H1 (cell line): Measurements from ENCODE around the gene COX7A1. TPM values are rescaled to one million over a fixed set of nuclear protein-coding genes. Genes with fewer than 3 reads are reported as not detected.

Experiments
- CTCF ChIA-PET: fragments of 300-600 bp; sonication (Branson Sonifier 250); formaldehyde crosslinking; loops from one replicate; lab custom pipeline; 2021; ENCODE audit not compliant: partially characterized antibody; lab: Charles Lee
- POLR2A ChIA-PET: fragments of 300-600 bp; sonication (Branson Sonifier 250); formaldehyde crosslinking; loops from one replicate; lab custom pipeline; 2021; ENCODE audit warnings: inconsistent platforms; ENCODE audit not compliant: partially characterized antibody; lab: Charles Lee
- DNase-seq, 2 experiments: peaks; one replicate each; pipeline versions ENCODE4 v3.0.0 to v3.0.0-alpha.2; 2010 to 2022; ENCODE audit warnings: low spot score in 2 of 2, low read depth in 1 of 2, mixed read lengths in 1 of 2
- FAIRE-seq: peaks from 2 replicates; lab custom pipeline; 2011; peaks lifted over from hg19 to GRCh38; lab: Jason Lieb, UNC
- H2AFZ ChIP-seq: 2 replicates; pipeline ENCODE4 v1.8.1; 2012; ENCODE audit warnings: low read length, inconsistent platforms
- H2AK5ac ChIP-seq: 2 replicates; pipeline ENCODE4 v1.6.1; 2013; ENCODE audit warnings: low read depth, low read length
- H2BK120ac ChIP-seq: replicated peaks from 2 replicates; pipeline ENCODE3; 2013; ENCODE audit warnings: low read depth, low read length, inconsistent platforms
- H2BK12ac ChIP-seq: 2 replicates; pipeline ENCODE4 v1.6.1; 2013; ENCODE audit warnings: low read depth, low read length
- H2BK15ac ChIP-seq: 2 replicates; pipeline ENCODE4 v1.6.1; 2013; ENCODE audit warnings: low read length
- H2BK20ac ChIP-seq: 2 replicates; pipeline ENCODE4 v1.6.1; 2013; ENCODE audit warnings: low read length
- H2BK5ac ChIP-seq: 2 replicates; pipeline ENCODE4 v1.6.1; 2013; ENCODE audit warnings: low read depth, low read length
- H3K14ac ChIP-seq: 2 replicates; pipeline ENCODE4 v1.6.1; 2013; ENCODE audit warnings: inconsistent platforms; ENCODE audit not compliant: insufficient read length
- H3K18ac ChIP-seq: 2 replicates; pipeline ENCODE4 v1.6.1; 2013; ENCODE audit warnings: low read length; ENCODE audit errors: extremely low read depth
- H3K23ac ChIP-seq: 2 replicates; pipeline ENCODE4 v1.6.1; 2013; ENCODE audit warnings: inconsistent platforms; ENCODE audit not compliant: insufficient read length
- H3K23me2 ChIP-seq: 2 replicates; pipeline ENCODE4 v1.6.1; 2013; ENCODE audit warnings: low read depth, low read length
- H3K27ac ChIP-seq: 2 replicates; pipeline ENCODE4 v1.6.1; 2011; ENCODE audit warnings: low read depth, low read length, inconsistent platforms
- H3K27me3 ChIP-seq, 4 experiments: replicated peaks in 1 of 4; 1 replicate in 1 of 4; 2 replicates in 3 of 4; pipeline versions ENCODE4 v1.6.1 to v1.8.1; 2011 to 2013; ENCODE audit warnings: low read length in 3 of 4, mild to moderate bottlenecking in 3 of 4, inconsistent platforms in 2 of 4, mixed read lengths in 2 of 4, moderate library complexity in 1 of 4; ENCODE audit not compliant: control insufficient read depth in 3 of 4, insufficient read depth in 3 of 4; ENCODE audit errors: extremely low read depth in 1 of 4
- H3K36me3 ChIP-seq, 4 experiments: 2 replicates each; pipeline versions ENCODE4 v1.6.1 to v1.8.1; 2011 to 2013; ENCODE audit warnings: mild to moderate bottlenecking in 4 of 4, low read length in 3 of 4, moderate library complexity in 2 of 4, control low read depth in 1 of 4, inconsistent platforms in 1 of 4; ENCODE audit not compliant: insufficient read depth in 4 of 4, control insufficient read depth in 2 of 4
- H3K4ac ChIP-seq: replicated peaks from 2 replicates; pipeline ENCODE3; 2013; ENCODE audit warnings: low read length, low read depth, mixed read lengths, inconsistent platforms; ENCODE audit not compliant: insufficient read length
- H3K4me1 ChIP-seq, 4 experiments: replicated peaks in 1 of 4; 1 replicate in 1 of 4; 2 replicates in 3 of 4; pipeline versions ENCODE4 v1.6.1 to v1.8.1; 2011 to 2013; ENCODE audit warnings: low read length in 3 of 4, inconsistent platforms in 2 of 4, mixed read lengths in 1 of 4; ENCODE audit not compliant: insufficient read depth in 4 of 4, control insufficient read depth in 3 of 4
- H3K4me2 ChIP-seq, 2 experiments: 2 replicates each; pipeline versions ENCODE4 v1.6.1 to v1.8.1; 2011 to 2013; ENCODE audit warnings: low read depth in 2 of 2, low read length in 2 of 2, control low read depth in 1 of 2, inconsistent platforms in 1 of 2, mild to moderate bottlenecking in 1 of 2; ENCODE audit not compliant: insufficient read depth in 1 of 2
- H3K4me3 ChIP-seq, 4 experiments: fragments of 200-600, 300-600 bp in 1 of 4; sonication (generic), shearing (Covaris generic), sonication (Bioruptor Twin) in 1 of 4; 2 replicates each; pipeline versions ENCODE4 v1.5.1 to v1.8.1; 2011 to 2016; ENCODE audit warnings: low read length in 4 of 4, low read depth in 3 of 4, control low read depth in 2 of 4, inconsistent platforms in 2 of 4, mild to moderate bottlenecking in 2 of 4, mixed read lengths in 1 of 4, moderate library complexity in 1 of 4; ENCODE audit not compliant: insufficient read depth in 2 of 4; ENCODE audit errors: extremely low read depth in 1 of 4
- H3K56ac ChIP-seq: replicated peaks from 2 replicates; pipeline ENCODE3; 2013; ENCODE audit warnings: low read depth, mild to moderate bottlenecking, mixed read lengths, low read length, inconsistent platforms; ENCODE audit not compliant: insufficient read length
- H3K79me1 ChIP-seq: 2 replicates; pipeline ENCODE4 v1.6.1; 2013; ENCODE audit warnings: low read depth, low read length, control low read depth
- H3K79me2 ChIP-seq, 2 experiments: 2 replicates each; pipeline versions ENCODE4 v1.6.1 to v1.8.1; 2012 to 2013; ENCODE audit warnings: low read length in 2 of 2, mild to moderate bottlenecking in 2 of 2, inconsistent platforms in 1 of 2; ENCODE audit not compliant: insufficient read depth in 2 of 2, control insufficient read depth in 1 of 2
- H3K9ac ChIP-seq, 4 experiments: replicated peaks in 1 of 4; 1 replicate in 1 of 4; 2 replicates in 3 of 4; pipeline versions ENCODE4 v1.6.1 to v1.8.1; 2011 to 2013; ENCODE audit warnings: low read depth in 3 of 4, low read length in 3 of 4, control low read depth in 2 of 4, mild to moderate bottlenecking in 2 of 4, moderate library complexity in 2 of 4, inconsistent platforms in 1 of 4; ENCODE audit errors: extremely low read depth in 1 of 4
- H3K9me3 ChIP-seq, 2 experiments: 2 replicates each; pipeline versions ENCODE4 v1.6.1 to v1.8.1; 2012 to 2013; ENCODE audit warnings: mild to moderate bottlenecking in 2 of 2, moderate library complexity in 2 of 2, control low read depth in 1 of 2, inconsistent platforms in 1 of 2, low read depth in 1 of 2, low read length in 1 of 2, mixed read lengths in 1 of 2; ENCODE audit not compliant: insufficient read depth in 2 of 2
- H4K20me1 ChIP-seq, 2 experiments: replicated peaks in 1 of 2; 2 replicates each; pipeline versions ENCODE3 to v1.8.1; 2011 to 2013; ENCODE audit warnings: inconsistent platforms in 2 of 2, low read length in 2 of 2, mild to moderate bottlenecking in 1 of 2; ENCODE audit not compliant: insufficient read depth in 2 of 2, control insufficient read depth in 1 of 2
- H4K5ac ChIP-seq: 2 replicates; pipeline ENCODE4 v1.6.1; 2013; ENCODE audit warnings: low read length, low read depth, mixed read lengths, inconsistent platforms; ENCODE audit not compliant: insufficient read length
- H4K8ac ChIP-seq: 2 replicates; pipeline ENCODE4 v1.8.0; 2013; ENCODE audit warnings: mild to moderate bottlenecking, moderate library complexity, low read length, inconsistent platforms; ENCODE audit not compliant: insufficient read depth; ENCODE audit errors: extremely low read depth
- H4K91ac ChIP-seq: replicated peaks from 2 replicates; pipeline ENCODE3; 2013; ENCODE audit warnings: low read length, mixed read lengths, inconsistent platforms; ENCODE audit not compliant: insufficient read length
- BRCA1 ChIP-seq: IDR thresholded peaks from 2 replicates; pipeline ENCODE4 v1.6.1; 2012; ENCODE audit warnings: low read depth, low read length, improper control_type of control experiment
- GTF2F1 ChIP-seq: IDR thresholded peaks from 2 replicates; pipeline ENCODE4 v1.6.1; 2012; ENCODE audit warnings: low read depth, low read length, improper control_type of control experiment, borderline replicate concordance
- JUND ChIP-seq: IDR thresholded peaks from 2 replicates; pipeline ENCODE4 v1.6.1; 2011; ENCODE audit warnings: mild to moderate bottlenecking, improper control_type of control experiment, low read length
- KDM5A ChIP-seq: fragments of 200-600 bp; IDR thresholded peaks from 2 replicates; pipeline ENCODE4 v1.7.1; 2012; ENCODE audit warnings: mild to moderate bottlenecking, low read length, inconsistent platforms, mixed read lengths
- SIN3A ChIP-seq, 2 experiments: IDR thresholded peaks in 1 of 2; conservative IDR thresholded peaks in 1 of 2; 2 replicates each; pipeline ENCODE4 v1.6.1; 2011 to 2012; ENCODE audit warnings: low read length in 2 of 2, improper control_type of control experiment in 1 of 2, low read depth in 1 of 2, mild to moderate bottlenecking in 1 of 2
- SP2 ChIP-seq: IDR thresholded peaks from 2 replicates; pipeline ENCODE4 v1.6.1; 2012; ENCODE audit warnings: mild to moderate bottlenecking, low read length, inconsistent platforms
- TAF7 ChIP-seq: optimal IDR thresholded peaks from 2 replicates; pipeline ENCODE3; 2011; ENCODE audit warnings: low read depth, mild to moderate bottlenecking, inconsistent platforms, low read length, moderate library complexity, borderline replicate concordance
- WGBS, 2 experiments: shearing (Covaris generic) in 1 of 2; methylation state at CpG; one replicate each; pipeline versions ENCODE4 v1.1.6 to v1.1.7; 2013 to 2015; ENCODE audit warnings: low lambda C conversion rate in 2 of 2, mixed read lengths in 2 of 2, inconsistent platforms in 1 of 2, low coverage in 1 of 2, missing lambda C conversion rate in 1 of 2; ENCODE audit not compliant: insufficient replicate concordance in 2 of 2, insufficient coverage in 1 of 2, insufficient read length in 1 of 2; ENCODE audit errors: extremely low coverage in 1 of 2, missing lambda C conversion rate in 1 of 2; 5-methylcytosine and 5-hydroxymethylcytosine counted together
- polyA plus RNA-seq, 7 experiments: library from polyadenylated mRNA; depleted of rRNA in 3 of 7; stranded (reverse) in 5 of 7; unstranded in 2 of 7; fragments of >200 nt in 5 of 7; fragments of 200-250 nt in 2 of 7; gene quantifications; 1 replicate in 5 of 7; 2 replicates in 1 of 7; 4 replicates in 1 of 7; pipeline versions ENCODE4 v1.2.1 to v1.2.3, GENCODE V29; 2011 to 2013; ENCODE audit warnings: missing spikeins in 2 of 7, mixed read lengths in 2 of 7
- total RNA-seq: library from RNA; stranded (reverse); fragmentation: NEBNext Ultra II Directional; extraction: Animal tissue kit (Norgen Biotek cat#: 25700); gene quantifications from 2 replicates; pipeline ENCODE4 v1.2.1, GENCODE V29; 2021
- TF ChIP-seq, protein P1 (sequence below): IDR thresholded peaks from 2 replicates; pipeline ENCODE4 v1.6.1; 2012; ENCODE audit warnings: inconsistent platforms

Gene COX7A1
- total and polyA plus RNA-seq, 2 of the 8 experiments (the other 6 are each of a cell fraction or from before 2014, with no cell fraction given), result 0.60 TPM

DNA sequence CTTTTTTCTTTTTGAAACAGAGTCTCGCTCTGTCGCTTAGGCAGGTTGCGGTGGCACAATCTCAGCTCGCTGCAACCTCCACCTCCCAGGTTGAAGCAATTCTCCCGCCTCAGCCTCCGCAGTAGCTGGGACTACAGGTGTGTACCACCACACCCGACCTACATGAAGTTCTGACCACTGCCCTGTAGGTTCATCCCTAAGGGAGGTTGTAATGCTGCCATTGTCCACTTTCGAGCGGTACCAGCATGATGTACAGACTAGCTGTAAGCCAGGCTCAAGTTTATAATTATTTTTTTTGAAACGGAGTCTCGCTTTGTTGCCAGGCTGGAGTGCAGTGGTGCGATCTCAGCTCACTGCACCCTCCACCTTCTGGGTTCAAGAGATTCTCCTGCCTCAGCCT is 11.6 kb upstream of the COX7A1 start:
- Histone ChIP-seq H4K91ac (no peak overlapping the region), H3K23me2 (peaks cover 2% of the 10 kb centered on the region; the same call in 1 of the 2 replicates)
- CTCF ChIA-PET, result interaction anchor here (0.8 to 13.5 kb wide), 3 partner anchors 14 to 36 kb away, joined by 4 to 157 read pairs (median 4); partner anchors contain the start of gene CAPNS1

More for the DNA sequence above, 11.6 kb upstream of the COX7A1 start:
- H2AK5ac ChIP-seq, result no peak overlapping the region
- H3K9me3 ChIP-seq, result no peaks in the 10 kb centered on the region
- no peak overlapping the region for H3K27ac ChIP-seq
- H3K23ac ChIP-seq, result no peak overlapping the region
- no peak overlapping the region for H2AFZ ChIP-seq
- H3K4me2 ChIP-seq, result no peak overlapping the region
- no peaks in the 10 kb centered on the region; a peak in 1 of 4 replicates for H3K79me2 ChIP-seq
- H3K18ac ChIP-seq, result no peak overlapping the region
- H3K27me3 ChIP-seq, result no peaks in the 10 kb centered on the region
- H3K9ac ChIP-seq, result no peak overlapping the region
- no peak overlapping the region for H4K8ac ChIP-seq
- no peak for DNase-seq
- H3K36me3 ChIP-seq, result no peaks in the 10 kb centered on the region
- H3K56ac ChIP-seq, result no peak overlapping the region
- 95% methylated on average over 12 of the region's 12 CpGs; no CpG with 5 or more reads in 1 of the 2 experiments for WGBS, 2 experiments
- no peak overlapping the region for H3K4ac ChIP-seq
- 0 out of 2 replicates have a peak overlapping the region, but pooled peaks have one; percentile 72 for H2BK15ac ChIP-seq
- no peak overlapping the region for H3K14ac ChIP-seq
- TF ChIP-seq, protein P1, sequence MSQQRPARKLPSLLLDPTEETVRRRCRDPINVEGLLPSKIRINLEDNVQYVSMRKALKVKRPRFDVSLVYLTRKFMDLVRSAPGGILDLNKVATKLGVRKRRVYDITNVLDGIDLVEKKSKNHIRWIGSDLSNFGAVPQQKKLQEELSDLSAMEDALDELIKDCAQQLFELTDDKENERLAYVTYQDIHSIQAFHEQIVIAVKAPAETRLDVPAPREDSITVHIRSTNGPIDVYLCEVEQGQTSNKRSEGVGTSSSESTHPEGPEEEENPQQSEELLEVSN, result no peak
- no peak for TF ChIP-seq KDM5A
- no peak for TF ChIP-seq GTF2F1
- no peak for TF ChIP-seq JUND
- no peak for TF ChIP-seq SP2
- no peak for TF ChIP-seq TAF7
- no peak for TF ChIP-seq BRCA1
- no peak for TF ChIP-seq SIN3A (conservative IDR thresholded peaks at IDR 0.05 in 1 of 2, IDR thresholded peaks at IDR 0.05 in 1 of 2; ENCODE audit: low read depth in 1 of 2, low read length in 2 of 2)
- no peaks in the 10 kb centered on the region; the same call in 1 of the 2 replicates for H3K79me1 ChIP-seq
- no peak overlapping the region for H3K4me3 ChIP-seq
- H2BK120ac ChIP-seq, result no peak overlapping the region
- no peak overlapping the region for H2BK20ac ChIP-seq
- H4K5ac ChIP-seq, result no peak overlapping the region
- H4K20me1 ChIP-seq, result no peaks in the 10 kb centered on the region
- H2BK5ac ChIP-seq, result no peak overlapping the region
- FAIRE-seq, result no peak
- no peak overlapping the region for H2BK12ac ChIP-seq
- peaks cover 0 to 8% (median 4%) of the 10 kb centered on the region in 4 experiments; a peak in 3 of 7 replicates for H3K4me1 ChIP-seq
- POLR2A ChIA-PET, result interaction anchor here (0.7 to 7.9 kb wide), 5 partner anchors 13 to 155 kb away, joined by 3 to 45 read pairs (median 4); partner anchors contain the start of genes COX7A1 and SYNE4
